HCT116 (cell line): ENCODE data around the gene TMEM204. TPM values are rescaled to one million over a fixed set of nuclear protein-coding genes. Genes with fewer than 3 reads are reported as not detected.

Experiments
- ATAC-seq: fragments of 200-7000 bp; cut with Tn5 transposase; 2 replicates; pipeline ENCODE4 v1.9.1; 2020; ENCODE audit warnings: mild to moderate bottlenecking, moderate library complexity
- BruUV-seq: library from RNA; stranded (reverse); fragments of 400-500 nt; replicated peaks from 2 replicates; lab custom pipeline; 2021; lab: Mats Ljungman, UMichigan
- CTCF ChIA-PET: fragments of 300-600 bp; sonication (Branson Sonifier 250); formaldehyde crosslinking; loops from one replicate; lab custom pipeline; 2021; ENCODE audit warnings: antibody characterized with exemption; lab: Charles Lee
- POLR2A ChIA-PET: fragments of 300-600, 350-600 bp; sonication (Branson Sonifier 250); formaldehyde crosslinking; loops from one replicate; lab custom pipeline; 2021; ENCODE audit warnings: antibody characterized with exemption; lab: Charles Lee
- RAD21 ChIA-PET, 2 experiments: fragments of 300-600 bp; sonication (Branson Sonifier 250); formaldehyde crosslinking; loops; one replicate each; lab custom pipeline; 2023; ENCODE audit warnings: low total read pairs in 2 of 2; ENCODE audit not compliant: uncharacterized antibody in 2 of 2, unreplicated experiment in 2 of 2, low non-redundant PET in 1 of 2; lab: Charles Lee
- DNase-seq: peaks from one replicate; pipeline ENCODE4 v3.0.0-alpha.2; 2010; ENCODE audit warnings: low read depth, low spot score
- H2AFZ ChIP-seq: fragments of 200-600 bp; shearing (Covaris generic), sonication (generic); 2 replicates; pipeline ENCODE4 v1.6.1; 2017; ENCODE audit warnings: low read depth, mixed run types, mixed read lengths, antibody characterized with exemption, low read length; ENCODE audit not compliant: poor library complexity, severe bottlenecking
- H3K27ac ChIP-seq: 2 replicates; pipeline ENCODE4 v1.5.1; 2012; ENCODE audit warnings: low read depth, low read length
- H3K27me3 ChIP-seq: fragments of 200-600 bp; sonication (generic); 2 replicates; pipeline ENCODE4 v1.6.1; 2016; ENCODE audit warnings: mixed run types, low read length, mixed read lengths; ENCODE audit not compliant: insufficient read depth
- H3K36me3 ChIP-seq, 2 experiments: fragments of 200-500 bp in 1 of 2; fragments of 200-600 bp in 1 of 2; sonication (Bioruptor generic) in 1 of 2; sonication (generic) in 1 of 2; 2 replicates each; pipeline versions ENCODE4 v1.5.1 to v1.6.1; 2014 to 2016; ENCODE audit warnings: low read length in 2 of 2, inconsistent platforms in 1 of 2, mixed read lengths in 1 of 2, mixed run types in 1 of 2; ENCODE audit not compliant: insufficient read depth in 2 of 2, control insufficient read depth in 1 of 2
- H3K4me1 ChIP-seq, 2 experiments: fragments of 200-600 bp in 1 of 2; sonication (generic) in 1 of 2; 2 replicates each; pipeline versions ENCODE4 v1.5.1 to v1.6.1; 2012 to 2017; ENCODE audit warnings: low read length in 2 of 2, inconsistent platforms in 1 of 2, mild to moderate bottlenecking in 1 of 2, mixed read lengths in 1 of 2, mixed run types in 1 of 2, moderate library complexity in 1 of 2; ENCODE audit not compliant: insufficient read depth in 2 of 2, control insufficient read depth in 1 of 2
- H3K4me2 ChIP-seq: fragments of 200-600 bp; sonication (generic); 2 replicates; pipeline ENCODE4 v1.6.1; 2017; ENCODE audit warnings: mixed run types, low read length, mixed read lengths
- H3K4me3 ChIP-seq, 2 experiments: fragments of 200-600 bp in 1 of 2; sonication (generic) in 1 of 2; replicated peaks in 1 of 2; 2 replicates each; pipeline ENCODE4 v1.5.1; 2011 to 2016; ENCODE audit warnings: low read length in 2 of 2, control low read depth in 1 of 2, low read depth in 1 of 2, mild to moderate bottlenecking in 1 of 2, mixed read lengths in 1 of 2, mixed run types in 1 of 2
- H3K79me2 ChIP-seq: fragments of 200-600 bp; sonication (generic); 2 replicates; pipeline ENCODE4 v1.6.1; 2017; ENCODE audit warnings: mild to moderate bottlenecking, mixed run types, low read length, moderate library complexity, mixed read lengths; ENCODE audit not compliant: insufficient read depth
- H3K9ac ChIP-seq: fragments of 200-600 bp; sonication (generic); 2 replicates; pipeline ENCODE4 v1.6.1; 2016; ENCODE audit warnings: low read length, mixed read lengths
- H3K9me2 ChIP-seq: fragments of 200-600 bp; sonication (generic), shearing (Covaris generic); 2 replicates; pipeline ENCODE4 v1.6.1; 2017; ENCODE audit warnings: mixed run types, mild to moderate bottlenecking, moderate library complexity; ENCODE audit not compliant: insufficient read depth
- H3K9me3 ChIP-seq, 2 experiments: fragments of 200-500 bp in 1 of 2; fragments of 200-600 bp in 1 of 2; sonication (Bioruptor generic) in 1 of 2; sonication (generic) in 1 of 2; 2 replicates each; pipeline ENCODE4 v1.6.1; 2014 to 2017; ENCODE audit warnings: low read length in 2 of 2, mixed read lengths in 2 of 2, inconsistent platforms in 1 of 2, low read depth in 1 of 2, mild to moderate bottlenecking in 1 of 2, mixed run types in 1 of 2, moderate library complexity in 1 of 2; ENCODE audit not compliant: control insufficient read depth in 1 of 2, insufficient read depth in 1 of 2
- H4K20me1 ChIP-seq: fragments of 200-600 bp; sonication (generic), shearing (Covaris generic); 2 replicates; pipeline ENCODE4 v1.6.1; 2017; ENCODE audit warnings: mixed run types, mild to moderate bottlenecking, moderate library complexity; ENCODE audit not compliant: insufficient read depth
- CBX3 ChIP-seq: IDR thresholded peaks from 2 replicates; pipeline ENCODE4 v1.6.1; 2012; ENCODE audit warnings: low read depth
- SIN3A ChIP-seq: IDR thresholded peaks from 2 replicates; pipeline ENCODE4 v1.6.1; 2012; ENCODE audit warnings: low read depth
- SRF ChIP-seq: IDR thresholded peaks from 2 replicates; pipeline ENCODE4 v1.6.1; 2012; ENCODE audit warnings: low read depth
- TCF7L2 ChIP-seq: IDR thresholded peaks from 2 replicates; pipeline ENCODE4 v1.7.0; 2011; ENCODE audit warnings: borderline replicate concordance, inconsistent platforms; ENCODE audit not compliant: insufficient read depth, insufficient read length; ENCODE audit errors: extremely low read depth
- YY1 ChIP-seq: IDR thresholded peaks from 2 replicates; pipeline ENCODE4 v1.6.1; 2011; ENCODE audit warnings: low read length, low read depth, moderate library complexity, mild to moderate bottlenecking; ENCODE audit not compliant: insufficient replicate concordance; ENCODE audit errors: extremely low read depth
- ZNF274 ChIP-seq: fragments of 200-500 bp; sonication (Bioruptor generic); IDR thresholded peaks from 2 replicates; pipeline ENCODE4 v1.6.1; 2014; ENCODE audit warnings: mild to moderate bottlenecking, low read depth, low read length, inconsistent platforms
- intact Hi-C: fragments of 100-400 bp; cut with micrococcal nuclease; formaldehyde crosslinking; loops from 2 replicates; pipeline ENCODE4 v1.10.0; 2022
- total RNA-seq: library from RNA; stranded (reverse); gene quantifications from one replicate; pipeline ENCODE4 v1.2.1, GENCODE V29; 2021; ENCODE audit not compliant: unreplicated experiment
- TF ChIP-seq, protein P1 (sequence below): IDR thresholded peaks from 2 replicates; pipeline ENCODE4 v1.6.1; 2012; ENCODE audit warnings: low read depth
- TF ChIP-seq, protein P2 (sequence below): IDR thresholded peaks from 2 replicates; pipeline ENCODE4 v1.6.1; 2012
- TF ChIP-seq, protein P3 (sequence below): IDR thresholded peaks from 2 replicates; pipeline ENCODE4 v1.6.1; 2011; ENCODE audit warnings: mild to moderate bottlenecking, low read length, moderate library complexity; ENCODE audit not compliant: insufficient replicate concordance; ENCODE audit errors: extremely low read depth

TMEM204 gene
- total RNA-seq, 1 experiment from 2014 or later = 0.22 TPM

- peaks cover 4% of the 10 kb centered on the region in 2 experiments; a peak in 3 of 4 replicates for H3K36me3 ChIP-seq
- H2AFZ ChIP-seq = no peak overlapping the region
- BruUV-seq = no TSS peak
- no peaks in the 10 kb centered on the region for H3K9me2 ChIP-seq
- no peaks in the 10 kb centered on the region for H3K9me3 ChIP-seq
- no peak overlapping the region for H3K27ac ChIP-seq
- POLR2A ChIA-PET = no interaction called here
- TF ChIP-seq TCF7L2 (no peak), YY1 (no peak), SRF (no peak), SIN3A (no peak), ZNF274 (no peak), CBX3 (no peak)
- TF ChIP-seq, protein P1, sequence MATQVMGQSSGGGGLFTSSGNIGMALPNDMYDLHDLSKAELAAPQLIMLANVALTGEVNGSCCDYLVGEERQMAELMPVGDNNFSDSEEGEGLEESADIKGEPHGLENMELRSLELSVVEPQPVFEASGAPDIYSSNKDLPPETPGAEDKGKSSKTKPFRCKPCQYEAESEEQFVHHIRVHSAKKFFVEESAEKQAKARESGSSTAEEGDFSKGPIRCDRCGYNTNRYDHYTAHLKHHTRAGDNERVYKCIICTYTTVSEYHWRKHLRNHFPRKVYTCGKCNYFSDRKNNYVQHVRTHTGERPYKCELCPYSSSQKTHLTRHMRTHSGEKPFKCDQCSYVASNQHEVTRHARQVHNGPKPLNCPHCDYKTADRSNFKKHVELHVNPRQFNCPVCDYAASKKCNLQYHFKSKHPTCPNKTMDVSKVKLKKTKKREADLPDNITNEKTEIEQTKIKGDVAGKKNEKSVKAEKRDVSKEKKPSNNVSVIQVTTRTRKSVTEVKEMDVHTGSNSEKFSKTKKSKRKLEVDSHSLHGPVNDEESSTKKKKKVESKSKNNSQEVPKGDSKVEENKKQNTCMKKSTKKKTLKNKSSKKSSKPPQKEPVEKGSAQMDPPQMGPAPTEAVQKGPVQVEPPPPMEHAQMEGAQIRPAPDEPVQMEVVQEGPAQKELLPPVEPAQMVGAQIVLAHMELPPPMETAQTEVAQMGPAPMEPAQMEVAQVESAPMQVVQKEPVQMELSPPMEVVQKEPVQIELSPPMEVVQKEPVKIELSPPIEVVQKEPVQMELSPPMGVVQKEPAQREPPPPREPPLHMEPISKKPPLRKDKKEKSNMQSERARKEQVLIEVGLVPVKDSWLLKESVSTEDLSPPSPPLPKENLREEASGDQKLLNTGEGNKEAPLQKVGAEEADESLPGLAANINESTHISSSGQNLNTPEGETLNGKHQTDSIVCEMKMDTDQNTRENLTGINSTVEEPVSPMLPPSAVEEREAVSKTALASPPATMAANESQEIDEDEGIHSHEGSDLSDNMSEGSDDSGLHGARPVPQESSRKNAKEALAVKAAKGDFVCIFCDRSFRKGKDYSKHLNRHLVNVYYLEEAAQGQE = no peak
- TF ChIP-seq, protein P2, sequence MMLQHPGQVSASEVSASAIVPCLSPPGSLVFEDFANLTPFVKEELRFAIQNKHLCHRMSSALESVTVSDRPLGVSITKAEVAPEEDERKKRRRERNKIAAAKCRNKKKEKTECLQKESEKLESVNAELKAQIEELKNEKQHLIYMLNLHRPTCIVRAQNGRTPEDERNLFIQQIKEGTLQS = no peak
- TF ChIP-seq, protein P3, sequence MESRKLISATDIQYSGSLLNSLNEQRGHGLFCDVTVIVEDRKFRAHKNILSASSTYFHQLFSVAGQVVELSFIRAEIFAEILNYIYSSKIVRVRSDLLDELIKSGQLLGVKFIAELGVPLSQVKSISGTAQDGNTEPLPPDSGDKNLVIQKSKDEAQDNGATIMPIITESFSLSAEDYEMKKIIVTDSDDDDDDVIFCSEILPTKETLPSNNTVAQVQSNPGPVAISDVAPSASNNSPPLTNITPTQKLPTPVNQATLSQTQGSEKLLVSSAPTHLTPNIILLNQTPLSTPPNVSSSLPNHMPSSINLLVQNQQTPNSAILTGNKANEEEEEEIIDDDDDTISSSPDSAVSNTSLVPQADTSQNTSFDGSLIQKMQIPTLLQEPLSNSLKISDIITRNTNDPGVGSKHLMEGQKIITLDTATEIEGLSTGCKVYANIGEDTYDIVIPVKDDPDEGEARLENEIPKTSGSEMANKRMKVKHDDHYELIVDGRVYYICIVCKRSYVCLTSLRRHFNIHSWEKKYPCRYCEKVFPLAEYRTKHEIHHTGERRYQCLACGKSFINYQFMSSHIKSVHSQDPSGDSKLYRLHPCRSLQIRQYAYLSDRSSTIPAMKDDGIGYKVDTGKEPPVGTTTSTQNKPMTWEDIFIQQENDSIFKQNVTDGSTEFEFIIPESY = no peak
- TF ChIP-seq, all 23 proteins: peak for 0
- intact Hi-C loops = no loop called here
- H3K27me3 ChIP-seq = no peaks in the 10 kb centered on the region
- ChIA-PET RAD21 (no interaction called here), CTCF (no interaction called here)
- H3K9ac ChIP-seq = no peak overlapping the region
- H3K4me1 ChIP-seq = no peaks in the 10 kb centered on the region
- no peak overlapping the region for H3K4me3 ChIP-seq
- H3K4me2 ChIP-seq = no peak overlapping the region
- no peaks in the 10 kb centered on the region for H4K20me1 ChIP-seq
- no peak for ATAC-seq
- H3K79me2 ChIP-seq = no peaks in the 10 kb centered on the region
- no peak for DNase-seq
Measured at GRCh38 chr16:1563786-1564185, 30.3 kb downstream of the TMEM204 start.
